DOHH2 (cell line): ENCODE measurements around the gene ONECUT1.

Experiments used
- H3F3A ChIP-seq: fragments of 200-600 bp; sonication (generic), shearing (Covaris generic); 2 replicates; pipeline ENCODE4 v1.6.0; 2016; ENCODE audit warnings: antibody characterized with exemption, mild to moderate bottlenecking; ENCODE audit not compliant: control insufficient read depth, insufficient read depth
- H3K27ac ChIP-seq: fragments of 200-600 bp; sonication (generic); 2 replicates; pipeline ENCODE4 v1.5.1; 2014; ENCODE audit warnings: low read depth, mild to moderate bottlenecking, low read length, moderate library complexity
- H3K27me3 ChIP-seq: fragments of 200-600 bp; sonication (generic); 2 replicates; pipeline ENCODE4 v1.6.1; 2014; ENCODE audit warnings: mild to moderate bottlenecking, low read length, mixed read lengths; ENCODE audit not compliant: control insufficient read depth
- H3K36me3 ChIP-seq: fragments of 200-600 bp; sonication (generic); 2 replicates; pipeline ENCODE4 v1.6.1; 2014; ENCODE audit warnings: mild to moderate bottlenecking, low read length, moderate library complexity, mixed read lengths; ENCODE audit not compliant: control insufficient read depth
- H3K4me1 ChIP-seq: fragments of 200-600 bp; sonication (generic); 2 replicates; pipeline ENCODE4 v1.6.1; 2014; ENCODE audit warnings: mild to moderate bottlenecking, low read length, mixed read lengths; ENCODE audit not compliant: control insufficient read depth
- H3K4me2 ChIP-seq: fragments of 200-600 bp; sonication (generic); 2 replicates; pipeline ENCODE4 v1.6.0; 2014; ENCODE audit warnings: mild to moderate bottlenecking, low read length, moderate library complexity
- H3K4me3 ChIP-seq: fragments of 200-600 bp; sonication (generic); 2 replicates; pipeline ENCODE4 v1.5.1; 2014; ENCODE audit warnings: mild to moderate bottlenecking, low read length, mixed read lengths
- H3K79me2 ChIP-seq: fragments of 200-600 bp; sonication (generic); 2 replicates; pipeline ENCODE4 v1.6.1; 2014; ENCODE audit warnings: mild to moderate bottlenecking, low read length, mixed read lengths; ENCODE audit not compliant: control insufficient read depth
- H3K9me2 ChIP-seq: fragments of 200-600 bp; sonication (generic); replicated peaks from 2 replicates; pipeline ENCODE4 v1.6.1; 2014; ENCODE audit warnings: mild to moderate bottlenecking, low read length, mixed read lengths; ENCODE audit not compliant: control insufficient read depth
- H3K9me3 ChIP-seq: fragments of 200-600 bp; sonication (generic); 2 replicates; pipeline ENCODE4 v1.6.1; 2014; ENCODE audit warnings: antibody characterized with exemption, low read length, mixed read lengths; ENCODE audit not compliant: control insufficient read depth, insufficient read depth
- H4K20me1 ChIP-seq: fragments of 200-600 bp; sonication (generic); 2 replicates; pipeline ENCODE4 v1.6.0; 2014; ENCODE audit warnings: low read depth, mild to moderate bottlenecking, antibody characterized with exemption, low read length, moderate library complexity; ENCODE audit not compliant: control insufficient read depth, insufficient read depth
- CTCF ChIP-seq: fragments of 200-600 bp; sonication (generic); IDR thresholded peaks from one replicate; pipeline ENCODE4 v1.5.1; 2014; ENCODE audit warnings: antibody characterized with exemption, mild to moderate bottlenecking, low read depth, low read length; ENCODE audit not compliant: poor library complexity, severe bottlenecking
- EZH2phosphoT487 ChIP-seq: fragments of 200-600 bp; sonication (generic); IDR thresholded peaks from 2 replicates; pipeline ENCODE4 v1.6.1; 2017; ENCODE audit warnings: borderline replicate concordance, mild to moderate bottlenecking, antibody characterized with exemption, low read length, moderate library complexity, mixed read lengths

The ONECUT1 gene

DNA sequence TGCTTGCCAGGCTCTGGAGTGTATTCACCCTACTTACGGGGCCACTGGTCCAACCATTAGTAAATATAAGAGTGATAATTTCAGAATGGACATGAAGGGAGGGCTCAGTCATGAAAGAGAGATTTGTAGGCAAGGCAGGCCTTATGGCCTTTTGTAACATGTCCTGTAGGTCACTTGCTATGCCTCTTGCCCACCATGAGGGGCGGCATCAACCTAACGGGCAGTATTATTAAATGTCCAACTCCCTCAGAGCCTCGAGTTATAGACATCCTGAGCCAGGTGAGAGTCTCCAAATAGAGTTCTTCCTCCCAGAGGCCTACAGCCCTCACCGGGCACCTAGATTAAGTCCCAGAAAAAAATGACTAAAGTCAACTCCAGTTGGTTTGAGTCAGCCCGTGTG lies 30.2 kb downstream of the ONECUT1 start:
- H3K4me2 ChIP-seq = no peak overlapping the region
- H3K27ac ChIP-seq = no peak overlapping the region
- H3K36me3 ChIP-seq = no peaks in the 10 kb centered on the region
- TF ChIP-seq CTCF (no peak), EZH2phosphoT487 (no peak)
- no peaks in the 10 kb centered on the region for H3K9me3 ChIP-seq
- H4K20me1 ChIP-seq = no peaks in the 10 kb centered on the region
- H3K79me2 ChIP-seq = no peaks in the 10 kb centered on the region
- H3F3A ChIP-seq = no peaks in the 10 kb centered on the region
- no peaks in the 10 kb centered on the region for H3K4me1 ChIP-seq
- H3K4me3 ChIP-seq = no peak overlapping the region
- no peaks in the 10 kb centered on the region for H3K9me2 ChIP-seq
- peaks cover 21% of the 10 kb centered on the region for H3K27me3 ChIP-seq

- no peaks in the 10 kb centered on the region for H3K79me2 ChIP-seq
- no peaks in the 10 kb centered on the region for H3K9me3 ChIP-seq
- H3K4me2 ChIP-seq = no peak overlapping the region
- TF ChIP-seq CTCF (no peak), EZH2phosphoT487 (no peak)
- no peaks in the 10 kb centered on the region for H3K9me2 ChIP-seq
- H3F3A ChIP-seq = no peaks in the 10 kb centered on the region
- no peaks in the 10 kb centered on the region for H4K20me1 ChIP-seq
- H3K27ac ChIP-seq = no peak overlapping the region
- no peaks in the 10 kb centered on the region for H3K4me1 ChIP-seq
- H3K36me3 ChIP-seq = no peaks in the 10 kb centered on the region
- H3K27me3 ChIP-seq = peaks cover 18% of the 10 kb centered on the region
- no peak overlapping the region for H3K4me3 ChIP-seq
These were observed 32.6 kb downstream of the ONECUT1 start for GRCh38 chr15:52757496-52757895.

GRCh38 chr15:52751522-52751921 lies 38.6 kb downstream of the ONECUT1 start:
- no peaks in the 10 kb centered on the region for H3K9me2 ChIP-seq
- H3K36me3 ChIP-seq = no peaks in the 10 kb centered on the region
- H3K4me1 ChIP-seq = peaks cover 8% of the 10 kb centered on the region
- H3K79me2 ChIP-seq = no peaks in the 10 kb centered on the region
- no peak overlapping the region for H3K4me2 ChIP-seq
- H3K27ac ChIP-seq = no peak overlapping the region
- H3F3A ChIP-seq = no peaks in the 10 kb centered on the region
- TF ChIP-seq EZH2phosphoT487 (no peak), CTCF (no peak)
- H3K4me3 ChIP-seq = no peak overlapping the region
- H3K27me3 ChIP-seq = peaks cover 33% of the 10 kb centered on the region
- no peaks in the 10 kb centered on the region for H3K9me3 ChIP-seq
- no peaks in the 10 kb centered on the region for H4K20me1 ChIP-seq

DNA sequence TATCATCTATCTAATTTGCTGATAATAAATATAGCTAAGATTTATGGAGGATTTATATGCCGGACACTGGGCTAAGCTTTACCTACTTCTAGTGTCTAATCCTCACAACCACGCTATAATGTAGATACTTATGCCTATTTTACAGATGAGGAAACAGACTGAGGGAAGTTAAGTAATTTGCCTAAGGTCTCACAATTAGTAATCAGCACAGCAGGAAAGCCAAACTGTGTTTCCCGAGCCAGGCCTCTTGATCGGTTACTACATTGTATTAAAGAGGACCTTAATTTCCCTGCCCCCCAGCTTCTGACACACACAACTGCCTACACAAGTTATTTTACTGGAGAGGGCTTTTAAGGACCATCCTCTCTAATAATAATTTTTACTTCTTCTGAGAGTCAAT lies 40.9 kb downstream of the ONECUT1 start:
- Histone ChIP-seq H3K4me2 (peak overlapping the region; percentile 8; the same call in 1 of the 2 replicates), H3K79me2 (no peaks in the 10 kb centered on the region), H3K27ac (no peak overlapping the region), H3K4me1 (peaks cover 8% of the 10 kb centered on the region), H3K27me3 (peaks cover 28% of the 10 kb centered on the region), H3K9me2 (no peaks in the 10 kb centered on the region), H3K4me3 (no peak overlapping the region), H3K9me3 (no peaks in the 10 kb centered on the region), H3K36me3 (no peaks in the 10 kb centered on the region), H4K20me1 (no peaks in the 10 kb centered on the region), H3F3A (no peaks in the 10 kb centered on the region)
- TF ChIP-seq EZH2phosphoT487 (no peak), CTCF (no peak)
